SK-N-SH (cell line): ENCODE data around the gene GJD3. TPM values are rescaled to one million over a fixed set of nuclear protein-coding genes. Genes with fewer than 3 reads are reported as not detected.
A peak's percentile ranks its signal among the peaks of the same experiment; 100 is the strongest.

ENCODE experiments used
- CTCF ChIA-PET: fragments of 300-600, 350-600 bp; formaldehyde crosslinking; extraction: SDS; loops from one replicate; lab custom pipeline; 2021; lab: Yijun Ruan, JAX
- POLR2A ChIA-PET: fragments of 350-600 bp; sonication (Branson Sonifier 250); formaldehyde crosslinking; extraction: SDS; loops from one replicate; lab custom pipeline; 2020; ENCODE audit warnings: antibody characterized with exemption, inconsistent platforms; lab: Yijun Ruan, JAX
- DNase-seq: peaks from one replicate; pipeline ENCODE4 v3.0.0; 2012
- H2AFZ ChIP-seq: fragments of 200-600 bp; sonication (generic); 2 replicates; pipeline ENCODE4 v1.8.1; 2016; ENCODE audit warnings: antibody characterized with exemption, mild to moderate bottlenecking, low read depth
- H3F3A ChIP-seq: fragments of 200-600 bp; sonication (generic); replicated peaks from 2 replicates; pipeline ENCODE3; 2016; ENCODE audit warnings: antibody characterized with exemption, mild to moderate bottlenecking; ENCODE audit not compliant: insufficient read depth
- H3K27ac ChIP-seq, 2 experiments: fragments of 200-500 bp in 1 of 2; fragments of 200-600 bp in 1 of 2; sonication (Bioruptor generic) in 1 of 2; sonication (generic), shearing (Covaris generic) in 1 of 2; 2 replicates each; pipeline versions ENCODE4 v1.5.1 to v1.6.1; 2014 to 2016; ENCODE audit warnings: low read depth in 2 of 2, inconsistent platforms in 1 of 2, low read length in 1 of 2, mild to moderate bottlenecking in 1 of 2, mixed read lengths in 1 of 2
- H3K27me3 ChIP-seq: fragments of 200-600 bp; sonication (generic), shearing (Covaris generic); 2 replicates; pipeline ENCODE4 v1.6.1; 2016; ENCODE audit warnings: mixed run types; ENCODE audit not compliant: insufficient read depth
- H3K36me3 ChIP-seq, 2 experiments: fragments of 200-500 bp in 1 of 2; fragments of 200-600 bp in 1 of 2; sonication (Bioruptor generic) in 1 of 2; sonication (generic) in 1 of 2; replicated peaks in 1 of 2; 2 replicates each; pipeline versions ENCODE3 to v1.5.1; 2014 to 2016; ENCODE audit warnings: low read length in 1 of 2, mild to moderate bottlenecking in 1 of 2; ENCODE audit not compliant: insufficient read depth in 2 of 2, control insufficient read depth in 1 of 2
- H3K4me1 ChIP-seq, 2 experiments: fragments of 200-500 bp in 1 of 2; fragments of 200-600 bp in 1 of 2; sonication (Bioruptor generic) in 1 of 2; sonication (generic), shearing (Covaris generic) in 1 of 2; 2 replicates each; pipeline versions ENCODE4 v1.5.1 to v1.6.1; 2014 to 2016; ENCODE audit warnings: low read depth in 1 of 2, low read length in 1 of 2, mixed run types in 1 of 2; ENCODE audit not compliant: insufficient read depth in 2 of 2, control insufficient read depth in 1 of 2
- H3K4me2 ChIP-seq: fragments of 200-600 bp; sonication (generic), shearing (Covaris generic); 2 replicates; pipeline ENCODE4 v1.6.1; 2017; ENCODE audit warnings: mixed run types
- H3K4me3 ChIP-seq, 2 experiments: fragments of 200-500 bp in 1 of 2; fragments of 200-600 bp in 1 of 2; sonication (Bioruptor generic) in 1 of 2; sonication (generic), shearing (Covaris generic) in 1 of 2; 2 replicates each; pipeline versions ENCODE4 v1.5.1 to v1.8.1; 2014 to 2016; ENCODE audit warnings: low read depth in 2 of 2, inconsistent platforms in 1 of 2, low read length in 1 of 2, mild to moderate bottlenecking in 1 of 2, mixed read lengths in 1 of 2, moderate library complexity in 1 of 2
- H3K79me2 ChIP-seq: fragments of 200-600 bp; sonication (generic); 2 replicates; pipeline ENCODE4 v1.8.1; 2017; ENCODE audit warnings: mild to moderate bottlenecking; ENCODE audit not compliant: insufficient read depth
- H3K9ac ChIP-seq: fragments of 200-600 bp; sonication (generic); 2 replicates; pipeline ENCODE4 v1.6.1; 2017; ENCODE audit warnings: mixed run types
- H3K9me2 ChIP-seq: fragments of 200-600 bp; sonication (generic); 2 replicates; pipeline ENCODE4 v1.6.1; 2017; ENCODE audit warnings: mixed run types
- H3K9me3 ChIP-seq: fragments of 200-600 bp; sonication (generic); 2 replicates; pipeline ENCODE4 v1.6.1; 2017; ENCODE audit warnings: mixed run types, mild to moderate bottlenecking, moderate library complexity
- H4K20me1 ChIP-seq: fragments of 200-600 bp; sonication (generic); 2 replicates; pipeline ENCODE4 v1.6.1; 2017; ENCODE audit warnings: mild to moderate bottlenecking, mixed run types; ENCODE audit not compliant: insufficient read depth
- ELF1 ChIP-seq: IDR thresholded peaks from 2 replicates; pipeline ENCODE4 v1.4.0; 2012
- EP300 ChIP-seq, 2 experiments: IDR thresholded peaks; 2 replicates each; pipeline versions ENCODE4 v1.4.0 to v1.6.1; 2012; ENCODE audit warnings: borderline replicate concordance in 1 of 2, low read depth in 1 of 2, low read length in 1 of 2
- FOSL2 ChIP-seq: IDR thresholded peaks from 2 replicates; pipeline ENCODE4 v1.4.0; 2012; ENCODE audit warnings: low read depth, mild to moderate bottlenecking, moderate library complexity, borderline replicate concordance
- FOXJ3 ChIP-seq: sonication (generic); formaldehyde crosslinking; IDR thresholded peaks from 2 replicates; pipeline ENCODE4 v1.5.1; 2020; ENCODE audit warnings: mild to moderate bottlenecking, missing genetic modification reagents
- GABPA ChIP-seq: IDR thresholded peaks from 2 replicates; pipeline ENCODE4 v1.4.0; 2012; ENCODE audit warnings: low read depth, mild to moderate bottlenecking
- GATA2 ChIP-seq: sonication (generic); formaldehyde crosslinking; IDR thresholded peaks from 2 replicates; pipeline ENCODE4 v1.5.0; 2020; ENCODE audit warnings: mild to moderate bottlenecking, missing genetic modification reagents
- JUND ChIP-seq: IDR thresholded peaks from 2 replicates; pipeline ENCODE4 v1.4.0; 2012
- MEF2A ChIP-seq: IDR thresholded peaks from 2 replicates; pipeline ENCODE4 v1.4.0; 2012; ENCODE audit warnings: low read depth, borderline replicate concordance
- MXI1 ChIP-seq: IDR thresholded peaks from 2 replicates; pipeline ENCODE4 v1.6.1; 2012; ENCODE audit warnings: mild to moderate bottlenecking, low read depth, low read length, improper control_type of control experiment
- NRF1 ChIP-seq: IDR thresholded peaks from 2 replicates; pipeline ENCODE4 v1.6.1; 2012; ENCODE audit warnings: low read depth, mild to moderate bottlenecking, low read length
- POLR2AphosphoS5 ChIP-seq: IDR thresholded peaks from 2 replicates; pipeline ENCODE4 v1.6.1; 2012; ENCODE audit warnings: low read depth, low read length
- RCOR1 ChIP-seq: fragments of 150-350 bp; IDR thresholded peaks from 2 replicates; pipeline ENCODE4 v1.6.1; 2017; ENCODE audit warnings: antibody characterized with exemption, low read length
- SMC3 ChIP-seq: IDR thresholded peaks from 2 replicates; pipeline ENCODE4 v1.6.1; 2012; ENCODE audit warnings: low read depth, low read length, improper control_type of control experiment
- TAF1 ChIP-seq: IDR thresholded peaks from 2 replicates; pipeline ENCODE4 v1.6.1; 2012; ENCODE audit warnings: low read depth, mild to moderate bottlenecking, low read length, moderate library complexity, borderline replicate concordance
- TCF12 ChIP-seq: IDR thresholded peaks from 2 replicates; pipeline ENCODE4 v1.4.0; 2012
- TEAD4 ChIP-seq: IDR thresholded peaks from 2 replicates; pipeline ENCODE4 v1.4.0; 2012; ENCODE audit warnings: mild to moderate bottlenecking, borderline replicate concordance; ENCODE audit not compliant: insufficient read depth
- WGBS: methylation state at CpG from one replicate; pipeline ENCODE4 v1.1.6; 2017; ENCODE audit warnings: low lambda C conversion rate; 5-methylcytosine and 5-hydroxymethylcytosine counted together
- polyA plus RNA-seq, 3 experiments: library from polyadenylated mRNA; depleted of rRNA; stranded (reverse); fragments of >200 nt; gene quantifications; 2 replicates each; pipeline ENCODE4 v1.2.3, GENCODE V29; 2012
- TF ChIP-seq, protein P1 (sequence below): IDR thresholded peaks from 2 replicates; pipeline ENCODE4 v1.6.1; 2012; ENCODE audit warnings: mild to moderate bottlenecking, low read depth, low read length, moderate library complexity
- TF ChIP-seq, protein P2 (sequence below): fragments of 150-350 bp; IDR thresholded peaks from 2 replicates; pipeline ENCODE4 v1.6.1; 2017; ENCODE audit warnings: antibody characterized with exemption, low read length, low read depth, borderline replicate concordance

The GJD3 gene
- polyA plus RNA-seq, 1 of the 3 experiments (the other 2 are of a cell fraction), result not detected

DNA sequence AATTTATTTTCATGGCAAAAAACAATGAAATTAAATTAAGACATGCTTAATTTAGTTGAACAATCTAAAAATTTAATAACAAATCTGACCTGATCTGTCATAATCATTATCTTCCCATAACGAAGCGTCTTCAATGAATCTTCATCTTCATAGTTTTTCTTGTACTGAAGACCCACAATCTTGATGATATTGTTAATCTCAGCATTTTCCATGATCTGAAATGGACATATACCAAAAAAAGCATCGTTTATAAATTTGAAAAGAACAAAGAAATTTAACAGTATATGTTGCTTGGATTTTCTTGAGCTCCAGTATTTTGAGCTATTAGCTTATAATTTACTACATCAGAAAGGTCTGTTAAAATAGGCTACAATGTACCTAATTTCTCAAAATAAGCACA, 42.9 kb upstream of the GJD3 start:
- no peak overlapping the region for H3K4me2 ChIP-seq
- POLR2A ChIA-PET, result no interaction called here
- H4K20me1 ChIP-seq, result no peaks in the 10 kb centered on the region
- no peak for TF ChIP-seq FOXJ3 (CRISPR knock-in tag)
- TF ChIP-seq POLR2AphosphoS5, result no peak
- no peak for TF ChIP-seq TEAD4
- no peak for TF ChIP-seq MXI1
- TF ChIP-seq ELF1, result no peak
- no peak overlapping the region for H3K27ac ChIP-seq
- no peaks in the 10 kb centered on the region; a peak in 1 of 4 replicates for H3K4me1 ChIP-seq
- H3K9ac ChIP-seq, result no peak overlapping the region
- no peaks in the 10 kb centered on the region for H3K9me2 ChIP-seq
- H3F3A ChIP-seq, result peaks cover 32% of the 10 kb centered on the region
- WGBS, result 96% methylated on average over 3 of the region's 3 CpGs
- H3K27me3 ChIP-seq, result no peaks in the 10 kb centered on the region
- peaks cover 49 to 68% of the 10 kb centered on the region in 2 experiments for H3K36me3 ChIP-seq
- H3K9me3 ChIP-seq, result no peaks in the 10 kb centered on the region
- H3K4me3 ChIP-seq, result no peak overlapping the region
- CTCF ChIA-PET, result interaction anchor here (0.8 to 2.7 kb wide), 11 partner anchors 9 to 126 kb away, joined by 3 to 16 read pairs (median 4); no protein-coding TSS in a partner anchor
- no peak for DNase-seq
- no peak overlapping the region; the same call in 1 of the 2 replicates for H2AFZ ChIP-seq
- H3K79me2 ChIP-seq, result peaks cover 49% of the 10 kb centered on the region

DNA sequence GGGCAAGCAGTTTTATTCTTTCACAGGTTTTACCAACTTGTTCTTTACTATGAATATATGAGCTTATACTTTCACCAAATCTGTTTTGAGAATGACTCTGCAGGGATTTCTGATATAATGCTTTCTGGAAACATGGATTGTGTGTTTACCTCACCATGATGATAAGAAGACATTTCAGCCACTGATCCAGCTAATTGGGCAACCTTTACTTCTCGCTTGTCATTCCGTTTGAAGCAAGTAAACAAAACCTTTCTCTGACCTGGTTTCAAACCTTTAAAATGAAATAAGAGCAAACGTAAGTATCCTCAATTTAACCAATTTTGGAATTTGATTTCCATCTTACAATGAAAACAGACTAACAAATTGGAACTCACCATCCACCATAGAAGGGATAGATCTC, 39.5 kb upstream of the GJD3 start:
- H2AFZ ChIP-seq, result no peak overlapping the region; the same call in 1 of the 2 replicates

More for the DNA sequence above, 39.5 kb upstream of the GJD3 start:
- H3K36me3 ChIP-seq, result peaks cover 59 to 61% of the 10 kb centered on the region in 2 experiments
- no peak overlapping the region for H3K4me2 ChIP-seq
- H3K4me1 ChIP-seq, result no peaks in the 10 kb centered on the region; a peak in 1 of 4 replicates
- WGBS, result 93% methylated on average over 3 of the region's 3 CpGs
- H3K9ac ChIP-seq, result no peak overlapping the region
- no peak for DNase-seq
- H3K27me3 ChIP-seq, result no peaks in the 10 kb centered on the region
- TF ChIP-seq GABPA, result no peak
- TF ChIP-seq TCF12, result no peak
- TF ChIP-seq SMC3, result no peak
- TF ChIP-seq RCOR1, result no peak
- TF ChIP-seq MEF2A, result no peak
- no peak for TF ChIP-seq MXI1
- TF ChIP-seq EP300 (IDR thresholded peaks at IDR 0.05; ENCODE audit: borderline replicate concordance in 1 of 2, low read depth in 1 of 2, low read length in 1 of 2), result no peak
- TF ChIP-seq FOXJ3 (CRISPR knock-in tag), result no peak
- TF ChIP-seq TAF1, result no peak
- no peak for TF ChIP-seq JUND
- TF ChIP-seq, protein P1, sequence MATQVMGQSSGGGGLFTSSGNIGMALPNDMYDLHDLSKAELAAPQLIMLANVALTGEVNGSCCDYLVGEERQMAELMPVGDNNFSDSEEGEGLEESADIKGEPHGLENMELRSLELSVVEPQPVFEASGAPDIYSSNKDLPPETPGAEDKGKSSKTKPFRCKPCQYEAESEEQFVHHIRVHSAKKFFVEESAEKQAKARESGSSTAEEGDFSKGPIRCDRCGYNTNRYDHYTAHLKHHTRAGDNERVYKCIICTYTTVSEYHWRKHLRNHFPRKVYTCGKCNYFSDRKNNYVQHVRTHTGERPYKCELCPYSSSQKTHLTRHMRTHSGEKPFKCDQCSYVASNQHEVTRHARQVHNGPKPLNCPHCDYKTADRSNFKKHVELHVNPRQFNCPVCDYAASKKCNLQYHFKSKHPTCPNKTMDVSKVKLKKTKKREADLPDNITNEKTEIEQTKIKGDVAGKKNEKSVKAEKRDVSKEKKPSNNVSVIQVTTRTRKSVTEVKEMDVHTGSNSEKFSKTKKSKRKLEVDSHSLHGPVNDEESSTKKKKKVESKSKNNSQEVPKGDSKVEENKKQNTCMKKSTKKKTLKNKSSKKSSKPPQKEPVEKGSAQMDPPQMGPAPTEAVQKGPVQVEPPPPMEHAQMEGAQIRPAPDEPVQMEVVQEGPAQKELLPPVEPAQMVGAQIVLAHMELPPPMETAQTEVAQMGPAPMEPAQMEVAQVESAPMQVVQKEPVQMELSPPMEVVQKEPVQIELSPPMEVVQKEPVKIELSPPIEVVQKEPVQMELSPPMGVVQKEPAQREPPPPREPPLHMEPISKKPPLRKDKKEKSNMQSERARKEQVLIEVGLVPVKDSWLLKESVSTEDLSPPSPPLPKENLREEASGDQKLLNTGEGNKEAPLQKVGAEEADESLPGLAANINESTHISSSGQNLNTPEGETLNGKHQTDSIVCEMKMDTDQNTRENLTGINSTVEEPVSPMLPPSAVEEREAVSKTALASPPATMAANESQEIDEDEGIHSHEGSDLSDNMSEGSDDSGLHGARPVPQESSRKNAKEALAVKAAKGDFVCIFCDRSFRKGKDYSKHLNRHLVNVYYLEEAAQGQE, result no peak
- TF ChIP-seq GATA2, result no peak
- no peak for TF ChIP-seq NRF1
- TF ChIP-seq, protein P2, sequence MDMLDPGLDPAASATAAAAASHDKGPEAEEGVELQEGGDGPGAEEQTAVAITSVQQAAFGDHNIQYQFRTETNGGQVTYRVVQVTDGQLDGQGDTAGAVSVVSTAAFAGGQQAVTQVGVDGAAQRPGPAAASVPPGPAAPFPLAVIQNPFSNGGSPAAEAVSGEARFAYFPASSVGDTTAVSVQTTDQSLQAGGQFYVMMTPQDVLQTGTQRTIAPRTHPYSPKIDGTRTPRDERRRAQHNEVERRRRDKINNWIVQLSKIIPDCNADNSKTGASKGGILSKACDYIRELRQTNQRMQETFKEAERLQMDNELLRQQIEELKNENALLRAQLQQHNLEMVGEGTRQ, result no peak
- TF ChIP-seq FOSL2, result no peak
- TF ChIP-seq TEAD4, result no peak
- TF ChIP-seq POLR2AphosphoS5, result no peak
- ChIA-PET POLR2A (no interaction called here), CTCF (interaction anchor here (1.2 kb wide), 1 partner anchor 49 kb away, joined by 4 read pairs; no protein-coding TSS in a partner anchor)
- peak overlapping the region in 1 of 2 experiments; percentile 6; a peak in 1 of 4 replicates for H3K27ac ChIP-seq
- no peaks in the 10 kb centered on the region for H4K20me1 ChIP-seq
- H3K9me3 ChIP-seq, result no peaks in the 10 kb centered on the region
- H3K79me2 ChIP-seq, result peaks cover 20% of the 10 kb centered on the region
- no peaks in the 10 kb centered on the region for H3K9me2 ChIP-seq
- H3F3A ChIP-seq, result peaks cover 59% of the 10 kb centered on the region
- H3K4me3 ChIP-seq, result no peak overlapping the region
